ENCODE data around the gene PAX6.
A peak's percentile ranks its signal among the peaks of the same experiment; 100 is the strongest.

PAX6 gene

GRCh38 chr11:31815711-31816467, 4.8 kb upstream of the PAX6 start:
- Histone ChIP-seq H3K4me3 (ENCODE audit: low read length in 2 of 2) (peak overlapping the region; percentile 59 to 67), H2BK12ac (ENCODE audit: low read length) (no peak overlapping the region), H2BK5ac (ENCODE audit: low read length) (no peak overlapping the region), H3K36me3 (replicated peaks in 1 of 2; ENCODE audit: control insufficient read depth in 2 of 2, insufficient read depth in 2 of 2, low read length in 2 of 2) (no peaks in the 10 kb centered on the region), H3K9ac (ENCODE audit: low read depth, low read length, poor library complexity) (peak overlapping the region; percentile 54), H3K27ac (replicated peaks; ENCODE audit: low read length) (no peak overlapping the region), H2AFZ (ENCODE audit: low read length) (peak overlapping the region; percentile 86), H3K4ac (ENCODE audit: low read length) (no peak overlapping the region), H3K14ac (ENCODE audit: low read length) (no peak overlapping the region), H3K4me1 (ENCODE audit: control insufficient read depth in 2 of 2, insufficient read depth in 1 of 2, low read depth in 1 of 2, low read length in 2 of 2) (peaks cover 26 to 29% of the 10 kb centered on the region in 2 donors), H3K79me1 (ENCODE audit: low read depth, low read length) (no peaks in the 10 kb centered on the region), H3K9me3 (replicated peaks in 1 of 2; ENCODE audit: control insufficient read depth in 2 of 2, insufficient read depth in 1 of 2, low read depth in 1 of 2, low read length in 2 of 2) (no peaks in the 10 kb centered on the region), H2AK5ac (ENCODE audit: low read depth, low read length) (peak overlapping the region; percentile 65), H3K4me2 (ENCODE audit: insufficient read depth, low read length, poor library complexity, severe bottlenecking) (peak overlapping the region; percentile 98), H4K91ac (ENCODE audit: low read depth, low read length, poor library complexity) (no peak overlapping the region), H2BK120ac (ENCODE audit: low read depth, low read length) (no peak overlapping the region), H4K8ac (ENCODE audit: low read depth, low read length) (no peak overlapping the region), H3K27me3 (ENCODE audit: control insufficient read depth in 3 of 3, insufficient read depth in 3 of 3, low read depth in 1 of 3, low read length in 3 of 3) (peaks cover 37 to 69% (median 68%) of the 10 kb centered on the region in 3 experiments), H2BK15ac (ENCODE audit: low read length) (peak overlapping the region; percentile 13), H3K23ac (ENCODE audit: low read depth, low read length, poor library complexity) (no peak overlapping the region), H3K18ac (ENCODE audit: low read length) (peak overlapping the region; percentile 77)
- no peak for DNase-seq (ENCODE audit: low spot score)
- whole genome bisulfite sequencing, 2 donors (ENCODE audit: extremely low coverage in 2 of 2, insufficient read length in 2 of 2, insufficient replicate concordance in 1 of 2) = no CpG with 5 or more reads among the region's 57 CpGs

DNA sequence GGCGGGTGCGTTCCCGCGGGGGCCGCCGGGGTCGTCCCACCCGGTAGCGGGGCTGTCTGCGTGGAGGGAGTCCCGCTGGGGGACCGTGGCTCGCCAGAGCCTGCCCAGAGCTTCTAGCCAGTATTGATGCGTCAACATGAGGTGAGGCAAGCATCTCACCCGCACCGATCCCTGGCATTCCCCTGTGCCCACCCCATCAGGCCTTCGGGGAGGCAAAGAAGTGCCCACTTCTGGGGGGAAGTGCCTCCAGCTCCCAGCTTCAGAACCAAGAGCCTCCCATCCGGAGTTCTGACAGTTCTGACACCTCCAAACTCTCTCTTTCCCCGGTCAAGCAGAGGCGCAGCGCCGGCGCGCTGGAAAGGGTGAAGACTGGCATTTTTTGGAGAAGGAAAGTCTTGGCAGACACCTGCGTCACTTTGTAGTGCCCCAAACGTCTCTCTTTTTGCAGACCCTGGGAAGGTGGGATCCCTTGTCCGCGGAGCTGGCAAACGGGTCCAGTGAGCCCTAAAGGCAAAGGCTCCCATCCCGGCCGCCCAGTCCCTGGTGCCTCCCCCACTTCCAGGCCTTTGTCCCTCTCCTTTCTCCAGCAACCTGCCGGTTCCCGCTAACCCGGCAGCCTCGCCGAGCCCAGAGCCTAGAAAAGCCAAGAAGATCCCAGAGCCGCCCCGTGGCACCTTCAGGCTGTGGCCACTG, 3.2 kb upstream of the PAX6 start:
- Histone ChIP-seq H2BK12ac (ENCODE audit: low read length) (peak overlapping the region; percentile 64), H3K18ac (ENCODE audit: low read length) (peak overlapping the region; percentile 98), H4K8ac (ENCODE audit: low read depth, low read length) (no peak overlapping the region), H3K9ac (ENCODE audit: low read depth, low read length, poor library complexity) (peak overlapping the region; percentile 74), H4K91ac (ENCODE audit: low read depth, low read length, poor library complexity) (no peak overlapping the region), H2AK5ac (ENCODE audit: low read depth, low read length) (peak overlapping the region; percentile 1), H3K4me2 (ENCODE audit: insufficient read depth, low read length, poor library complexity, severe bottlenecking) (peak overlapping the region; percentile 98), H3K27ac (replicated peaks; ENCODE audit: low read length) (no peak overlapping the region), H3K27me3 (ENCODE audit: control insufficient read depth in 3 of 3, insufficient read depth in 3 of 3, low read depth in 1 of 3, low read length in 3 of 3) (peaks cover 33 to 53% (median 53%) of the 10 kb centered on the region in 3 experiments), H3K14ac (ENCODE audit: low read length) (peak overlapping the region; percentile 43), H2BK15ac (ENCODE audit: low read length) (peak overlapping the region; percentile 88), H3K4me1 (ENCODE audit: control insufficient read depth in 2 of 2, insufficient read depth in 1 of 2, low read depth in 1 of 2, low read length in 2 of 2) (peaks cover 22 to 29% of the 10 kb centered on the region in 2 donors), H2BK120ac (ENCODE audit: low read depth, low read length) (peak overlapping the region; percentile 100), H3K9me3 (replicated peaks in 1 of 2; ENCODE audit: control insufficient read depth in 2 of 2, insufficient read depth in 1 of 2, low read depth in 1 of 2, low read length in 2 of 2) (no peaks in the 10 kb centered on the region), H3K4me3 (ENCODE audit: low read length in 2 of 2) (peak overlapping the region; percentile 59 to 77), H3K4ac (ENCODE audit: low read length) (no peak overlapping the region), H2BK5ac (ENCODE audit: low read length) (peak overlapping the region; percentile 44), H3K23ac (ENCODE audit: low read depth, low read length, poor library complexity) (peak overlapping the region; percentile 49), H3K36me3 (replicated peaks in 1 of 2; ENCODE audit: control insufficient read depth in 2 of 2, insufficient read depth in 2 of 2, low read length in 2 of 2) (no peaks in the 10 kb centered on the region), H2AFZ (ENCODE audit: low read length) (peak overlapping the region; percentile 86), H3K79me1 (ENCODE audit: low read depth, low read length) (peaks cover 6% of the 10 kb centered on the region)
- DNase-seq (ENCODE audit: low spot score) = no peak
- WGBS, 2 donors (ENCODE audit: extremely low coverage in 2 of 2, insufficient read length in 2 of 2, insufficient replicate concordance in 1 of 2) = no CpG with 5 or more reads among the region's 38 CpGs

GRCh38 chr11:31813391-31814175, 2.5 kb upstream of the PAX6 start:
- Histone ChIP-seq H3K36me3 (replicated peaks in 1 of 2; ENCODE audit: control insufficient read depth in 2 of 2, insufficient read depth in 2 of 2, low read length in 2 of 2) (no peaks in the 10 kb centered on the region), H3K79me1 (ENCODE audit: low read depth, low read length) (peaks cover 6% of the 10 kb centered on the region), H4K91ac (ENCODE audit: low read depth, low read length, poor library complexity) (no peak overlapping the region), H2AFZ (ENCODE audit: low read length) (peak overlapping the region; percentile 86), H3K9ac (ENCODE audit: low read depth, low read length, poor library complexity) (peak overlapping the region; percentile 74), H3K4me2 (ENCODE audit: insufficient read depth, low read length, poor library complexity, severe bottlenecking) (peak overlapping the region; percentile 98), H3K4ac (ENCODE audit: low read length) (no peak overlapping the region), H2BK12ac (ENCODE audit: low read length) (peak overlapping the region; percentile 64), H3K9me3 (replicated peaks in 1 of 2; ENCODE audit: control insufficient read depth in 2 of 2, insufficient read depth in 1 of 2, low read depth in 1 of 2, low read length in 2 of 2) (no peaks in the 10 kb centered on the region), H3K27ac (replicated peaks; ENCODE audit: low read length) (peak overlapping the region; percentile 33), H3K23ac (ENCODE audit: low read depth, low read length, poor library complexity) (peak overlapping the region; percentile 77), H2BK15ac (ENCODE audit: low read length) (peak overlapping the region; percentile 62), H2AK5ac (ENCODE audit: low read depth, low read length) (peak overlapping the region; percentile 71), H3K14ac (ENCODE audit: low read length) (peak overlapping the region; percentile 43), H3K4me1 (ENCODE audit: control insufficient read depth in 2 of 2, insufficient read depth in 1 of 2, low read depth in 1 of 2, low read length in 2 of 2) (peaks cover 22 to 29% of the 10 kb centered on the region in 2 donors), H4K8ac (ENCODE audit: low read depth, low read length) (no peak overlapping the region), H3K18ac (ENCODE audit: low read length) (peak overlapping the region; percentile 98), H3K4me3 (ENCODE audit: low read length in 2 of 2) (peak overlapping the region; percentile 59 to 77), H3K27me3 (ENCODE audit: control insufficient read depth in 3 of 3, insufficient read depth in 3 of 3, low read depth in 1 of 3, low read length in 3 of 3) (peaks cover 27 to 46% (median 45%) of the 10 kb centered on the region in 3 experiments), H2BK5ac (ENCODE audit: low read length) (peak overlapping the region; percentile 44), H2BK120ac (ENCODE audit: low read depth, low read length) (peak overlapping the region; percentile 100)
- no CpG with 5 or more reads among the region's 35 CpGs for WGBS, 2 donors (ENCODE audit: extremely low coverage in 2 of 2, insufficient read length in 2 of 2, insufficient replicate concordance in 1 of 2)
- DNase-seq (ENCODE audit: low spot score) = no peak
